NCI-H2227 (cell line): ENCODE results near the gene CFAP251.

Experiments used
- DNase-seq: peaks from one replicate; lab custom pipeline; 2025; ENCODE audit not compliant: unreplicated experiment; lab: John Stamatoyannopoulos, UW

CFAP251 gene

GRCh38 chr12:122051231-122051876 is 133.0 kb downstream of the CFAP251 start:
- DNase-seq = no peak

- no peak for DNase-seq
Measured at GRCh38 chr12:122052285-122052684, 133.9 kb downstream of the CFAP251 start.
